WTC11 (cell line): ENCODE measurements around the gene ESYT1.

Source experiments
- FOXJ3 ChIP-seq: sonication (generic); formaldehyde crosslinking; IDR thresholded peaks from 2 replicates; pipeline ENCODE4 v1.9.0; 2021; ENCODE audit warnings: missing genetic modification reagents, mild to moderate bottlenecking, borderline replicate concordance
- SMAD3 ChIP-seq: sonication (generic); formaldehyde crosslinking; IDR thresholded peaks from 2 replicates; pipeline ENCODE4 v1.8.0; 2022; ENCODE audit warnings: missing genetic modification reagents, mild to moderate bottlenecking, borderline replicate concordance
- SP1 ChIP-seq: sonication (generic); formaldehyde crosslinking; conservative IDR thresholded peaks from 2 replicates; pipeline ENCODE4 v1.8.1; 2022; ENCODE audit warnings: missing genetic modification reagents
- TCF7 ChIP-seq: sonication (generic); formaldehyde crosslinking; IDR thresholded peaks from 2 replicates; pipeline ENCODE4 v1.8.0; 2022; ENCODE audit warnings: mild to moderate bottlenecking, low read depth, missing genetic modification reagents, moderate library complexity
- TF ChIP-seq, protein P1 (sequence below): fragments of 200-600 bp; IDR thresholded peaks from 2 replicates; pipeline ENCODE4 v1.8.0; 2022; ENCODE audit warnings: antibody characterized with exemption
- TF ChIP-seq, protein P2 (sequence below): sonication (generic); formaldehyde crosslinking; IDR thresholded peaks from 2 replicates; pipeline ENCODE4 v1.8.1; 2023; ENCODE audit warnings: mild to moderate bottlenecking, moderate library complexity, missing genetic modification reagents
- TF ChIP-seq, protein P3 (sequence below): sonication (generic); formaldehyde crosslinking; IDR thresholded peaks from 2 replicates; pipeline ENCODE4 v1.8.1; 2022; ENCODE audit warnings: low read depth, mild to moderate bottlenecking, moderate library complexity, missing genetic modification reagents, borderline replicate concordance

DNA sequence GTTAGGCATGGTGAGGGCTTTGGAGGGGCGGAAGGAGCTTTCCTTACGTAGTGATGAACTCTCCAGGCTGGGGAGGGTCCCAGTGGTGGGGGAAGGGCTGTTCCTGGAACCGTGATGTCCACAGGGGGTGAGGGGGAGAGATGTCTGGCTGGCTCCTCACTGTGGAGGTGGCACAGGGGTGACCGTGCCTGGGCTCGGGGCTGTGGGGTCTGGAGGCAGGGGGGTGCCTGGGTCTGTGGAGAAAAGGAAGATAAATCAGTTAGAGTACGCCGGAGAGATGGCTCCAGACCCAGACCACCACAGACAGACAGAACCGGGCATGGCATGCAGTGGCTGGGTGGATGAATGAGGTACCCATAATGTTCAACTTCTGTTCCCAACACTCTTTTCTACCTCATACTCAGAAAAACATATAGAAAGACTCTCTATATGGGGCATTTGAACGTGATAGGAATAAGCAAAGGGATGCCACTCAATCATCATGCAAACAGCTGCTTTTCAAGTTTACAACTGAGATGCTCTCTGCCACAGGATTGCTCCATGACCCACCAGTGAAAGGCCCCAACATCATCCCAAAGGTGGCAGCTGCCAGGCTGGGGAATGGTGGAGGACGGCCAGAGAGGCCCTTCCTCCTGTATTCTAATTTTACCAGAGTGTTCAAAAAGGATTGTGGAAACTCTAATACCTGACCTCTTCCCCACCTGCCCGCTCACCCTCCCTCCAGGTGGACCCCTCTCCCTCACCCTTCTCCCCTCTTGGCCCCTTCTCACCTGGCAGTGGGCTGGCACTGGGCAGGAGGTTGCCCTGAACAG is 35.7 kb downstream of the ESYT1 start:
- TF ChIP-seq, protein P1, sequence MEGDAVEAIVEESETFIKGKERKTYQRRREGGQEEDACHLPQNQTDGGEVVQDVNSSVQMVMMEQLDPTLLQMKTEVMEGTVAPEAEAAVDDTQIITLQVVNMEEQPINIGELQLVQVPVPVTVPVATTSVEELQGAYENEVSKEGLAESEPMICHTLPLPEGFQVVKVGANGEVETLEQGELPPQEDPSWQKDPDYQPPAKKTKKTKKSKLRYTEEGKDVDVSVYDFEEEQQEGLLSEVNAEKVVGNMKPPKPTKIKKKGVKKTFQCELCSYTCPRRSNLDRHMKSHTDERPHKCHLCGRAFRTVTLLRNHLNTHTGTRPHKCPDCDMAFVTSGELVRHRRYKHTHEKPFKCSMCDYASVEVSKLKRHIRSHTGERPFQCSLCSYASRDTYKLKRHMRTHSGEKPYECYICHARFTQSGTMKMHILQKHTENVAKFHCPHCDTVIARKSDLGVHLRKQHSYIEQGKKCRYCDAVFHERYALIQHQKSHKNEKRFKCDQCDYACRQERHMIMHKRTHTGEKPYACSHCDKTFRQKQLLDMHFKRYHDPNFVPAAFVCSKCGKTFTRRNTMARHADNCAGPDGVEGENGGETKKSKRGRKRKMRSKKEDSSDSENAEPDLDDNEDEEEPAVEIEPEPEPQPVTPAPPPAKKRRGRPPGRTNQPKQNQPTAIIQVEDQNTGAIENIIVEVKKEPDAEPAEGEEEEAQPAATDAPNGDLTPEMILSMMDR = no peak
- TF ChIP-seq, protein P2, sequence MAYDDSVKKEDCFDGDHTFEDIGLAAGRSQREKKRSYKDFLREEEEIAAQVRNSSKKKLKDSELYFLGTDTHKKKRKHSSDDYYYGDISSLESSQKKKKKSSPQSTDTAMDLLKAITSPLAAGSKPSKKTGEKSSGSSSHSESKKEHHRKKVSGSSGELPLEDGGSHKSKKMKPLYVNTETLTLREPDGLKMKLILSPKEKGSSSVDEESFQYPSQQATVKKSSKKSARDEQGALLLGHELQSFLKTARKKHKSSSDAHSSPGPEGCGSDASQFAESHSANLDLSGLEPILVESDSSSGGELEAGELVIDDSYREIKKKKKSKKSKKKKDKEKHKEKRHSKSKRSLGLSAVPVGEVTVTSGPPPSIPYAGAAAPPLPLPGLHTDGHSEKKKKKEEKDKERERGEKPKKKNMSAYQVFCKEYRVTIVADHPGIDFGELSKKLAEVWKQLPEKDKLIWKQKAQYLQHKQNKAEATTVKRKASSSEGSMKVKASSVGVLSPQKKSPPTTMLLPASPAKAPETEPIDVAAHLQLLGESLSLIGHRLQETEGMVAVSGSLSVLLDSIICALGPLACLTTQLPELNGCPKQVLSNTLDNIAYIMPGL (CRISPR knock-in tag) = no peak
- no peak for TF ChIP-seq TCF7 (CRISPR knock-in tag)
- TF ChIP-seq, protein P3, sequence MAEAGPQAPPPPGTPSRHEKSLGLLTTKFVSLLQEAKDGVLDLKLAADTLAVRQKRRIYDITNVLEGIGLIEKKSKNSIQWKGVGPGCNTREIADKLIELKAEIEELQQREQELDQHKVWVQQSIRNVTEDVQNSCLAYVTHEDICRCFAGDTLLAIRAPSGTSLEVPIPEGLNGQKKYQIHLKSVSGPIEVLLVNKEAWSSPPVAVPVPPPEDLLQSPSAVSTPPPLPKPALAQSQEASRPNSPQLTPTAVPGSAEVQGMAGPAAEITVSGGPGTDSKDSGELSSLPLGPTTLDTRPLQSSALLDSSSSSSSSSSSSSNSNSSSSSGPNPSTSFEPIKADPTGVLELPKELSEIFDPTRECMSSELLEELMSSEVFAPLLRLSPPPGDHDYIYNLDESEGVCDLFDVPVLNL (CRISPR knock-in tag) = no peak
- no peak for TF ChIP-seq SMAD3 (CRISPR knock-in tag)
- TF ChIP-seq FOXJ3 = no peak
- no peak for TF ChIP-seq SP1
